Dendritic cell treated with granulocyte-macrophage colony-stimulating factor and Interleukin-4, amounts not matched to agents 40 ng/mL and 50 ng/mL, for 4 days (primary cell): Measurements from ENCODE around the gene ZFHX2.
A peak's percentile ranks its signal among the peaks of the same experiment; 100 is the strongest.

ENCODE experiments used
- H3K27ac Mint-ChIP-seq: one replicate; pipeline ENCODE4 v1.8.0; 2022; ENCODE audit warnings: mild to moderate bottlenecking, mixed read lengths
- H3K27me3 Mint-ChIP-seq: one replicate; pipeline ENCODE4 v1.8.0; 2022; ENCODE audit warnings: mild to moderate bottlenecking, mixed read lengths
- H3K36me3 Mint-ChIP-seq: one replicate; pipeline ENCODE4 v1.8.0; 2022; ENCODE audit warnings: low read depth, mixed read lengths
- H3K4me1 Mint-ChIP-seq: one replicate; pipeline ENCODE4 v1.8.0; 2022; ENCODE audit warnings: low read depth, mixed read lengths
- H3K4me3 Mint-ChIP-seq: one replicate; pipeline ENCODE4 v1.8.0; 2022; ENCODE audit warnings: mild to moderate bottlenecking, moderate library complexity, mixed read lengths
- H3K9me3 Mint-ChIP-seq: one replicate; pipeline ENCODE4 v1.8.0; 2022; ENCODE audit warnings: mixed read lengths
- intact Hi-C: fragments of 100-400 bp; cut with micrococcal nuclease; formaldehyde crosslinking; loops from one replicate; pipeline ENCODE4 v1.15.0; 2022

ZFHX2 gene

GRCh38 chr14:23568021-23568599, 16.5 kb upstream of the ZFHX2 start:
- Mint-ChIP-seq H3K9me3 (no peaks in the 10 kb centered on the region), H3K27ac (peak overlapping the region; percentile 92), H3K27me3 (no peaks in the 10 kb centered on the region), H3K4me1 (peaks cover 90% of the 10 kb centered on the region), H3K4me3 (peak overlapping the region; percentile 33), H3K36me3 (peaks cover 42% of the 10 kb centered on the region)
- intact Hi-C loops: loop anchor here (5.0 kb wide), 1 partner anchor 246 kb away; the partner anchor contains the start of gene PABPN1

GRCh38 chr14:23567186-23568020, 15.8 kb upstream of the ZFHX2 start, which contains the start of gene AP1G2:
AP1G2 (minus strand) TSS chr14:23567791; CDS start chr14:23567314, 477 bp downstream.
- intact Hi-C loops: loop anchor here (5.0 kb wide), 1 partner anchor 245 kb away; the partner anchor contains the start of gene PABPN1
- Mint-ChIP-seq H3K4me1 (peaks cover 89% of the 10 kb centered on the region), H3K27me3 (no peaks in the 10 kb centered on the region), H3K27ac (peak within 1 kb of the TSS; percentile 92), H3K9me3 (no peaks in the 10 kb centered on the region), H3K36me3 (peaks cover 49% of the 10 kb centered on the region), H3K4me3 (peak within 1 kb of the TSS; percentile 97)

GRCh38 chr14:23566778-23567185, 15.2 kb upstream of the ZFHX2 start:
- peak overlapping the region; percentile 97 for H3K4me3 Mint-ChIP-seq
- peaks cover 89% of the 10 kb centered on the region for H3K4me1 Mint-ChIP-seq
- H3K27me3 Mint-ChIP-seq: no peaks in the 10 kb centered on the region
- intact Hi-C loops: loop anchor here (5.0 kb wide), 1 partner anchor 244 kb away; the partner anchor contains the start of gene PABPN1
- peaks cover 56% of the 10 kb centered on the region for H3K36me3 Mint-ChIP-seq
- no peaks in the 10 kb centered on the region for H3K9me3 Mint-ChIP-seq
- H3K27ac Mint-ChIP-seq: peak overlapping the region; percentile 92

GRCh38 chr14:23566112-23566777, 14.7 kb upstream of the ZFHX2 start:
- H3K4me3 Mint-ChIP-seq: peak overlapping the region; percentile 97
- intact Hi-C loops: loop anchor here (5.0 kb wide), 1 partner anchor 244 kb away; the partner anchor contains the start of gene PABPN1
- no peaks in the 10 kb centered on the region for H3K27me3 Mint-ChIP-seq
- peaks cover 61% of the 10 kb centered on the region for H3K36me3 Mint-ChIP-seq
- H3K9me3 Mint-ChIP-seq: no peaks in the 10 kb centered on the region
- peaks cover 89% of the 10 kb centered on the region for H3K4me1 Mint-ChIP-seq
- H3K27ac Mint-ChIP-seq: peak overlapping the region; percentile 92

- Mint-ChIP-seq H3K27ac (no peak overlapping the region), H3K4me3 (no peak overlapping the region), H3K27me3 (no peaks in the 10 kb centered on the region), H3K9me3 (no peaks in the 10 kb centered on the region), H3K36me3 (peaks cover 67% of the 10 kb centered on the region), H3K4me1 (peaks cover 87% of the 10 kb centered on the region)
- intact Hi-C loops: loop anchor here (5.0 kb wide), 1 partner anchor 243 kb away; the partner anchor contains the start of gene PABPN1
Measured at GRCh38 chr14:23565626-23566025, 14.1 kb upstream of the ZFHX2 start.

GRCh38 chr14:23564876-23565275, 13.3 kb upstream of the ZFHX2 start:
- H3K36me3 Mint-ChIP-seq: peaks cover 75% of the 10 kb centered on the region
- no peaks in the 10 kb centered on the region for H3K27me3 Mint-ChIP-seq
- peaks cover 90% of the 10 kb centered on the region for H3K4me1 Mint-ChIP-seq
- H3K4me3 Mint-ChIP-seq: no peak overlapping the region
- no peak overlapping the region for H3K27ac Mint-ChIP-seq
- H3K9me3 Mint-ChIP-seq: no peaks in the 10 kb centered on the region
- intact Hi-C loops: loop anchor here (5.0 kb wide), 1 partner anchor 243 kb away; the partner anchor contains the start of gene PABPN1

GRCh38 chr14:23564181-23564812, 12.7 kb upstream of the ZFHX2 start:
- Mint-ChIP-seq H3K9me3 (no peaks in the 10 kb centered on the region), H3K27me3 (no peaks in the 10 kb centered on the region), H3K4me3 (no peak overlapping the region), H3K27ac (no peak overlapping the region), H3K4me1 (peaks cover 85% of the 10 kb centered on the region), H3K36me3 (peaks cover 80% of the 10 kb centered on the region)
- intact Hi-C loops: no loop called here

- Mint-ChIP-seq H3K27me3 (no peaks in the 10 kb centered on the region), H3K27ac (no peak overlapping the region), H3K4me1 (peaks cover 83% of the 10 kb centered on the region), H3K4me3 (no peak overlapping the region), H3K9me3 (no peaks in the 10 kb centered on the region), H3K36me3 (peaks cover 87% of the 10 kb centered on the region)
- intact Hi-C loops: no loop called here
Measured at GRCh38 chr14:23563473-23564180, 12.1 kb upstream of the ZFHX2 start.

- Mint-ChIP-seq H3K36me3 (peaks cover 93% of the 10 kb centered on the region), H3K4me3 (no peak overlapping the region), H3K27ac (no peak overlapping the region), H3K9me3 (no peaks in the 10 kb centered on the region), H3K27me3 (no peaks in the 10 kb centered on the region), H3K4me1 (peaks cover 83% of the 10 kb centered on the region)
- intact Hi-C loops: loop anchor here (1.0 kb wide), 2 partner anchors 24 to 84 kb away; no protein-coding TSS in a partner anchor
Measured at GRCh38 chr14:23562822-23563472, 11.4 kb upstream of the ZFHX2 start.

- no peaks in the 10 kb centered on the region for H3K27me3 Mint-ChIP-seq
- peaks cover 93% of the 10 kb centered on the region for H3K36me3 Mint-ChIP-seq
- peaks cover 83% of the 10 kb centered on the region for H3K4me1 Mint-ChIP-seq
- no peaks in the 10 kb centered on the region for H3K9me3 Mint-ChIP-seq
- no peak overlapping the region for H3K27ac Mint-ChIP-seq
- intact Hi-C loops: loop anchor here (1.0 kb wide), 2 partner anchors 23 to 83 kb away; no protein-coding TSS in a partner anchor
- no peak overlapping the region for H3K4me3 Mint-ChIP-seq
Measured at GRCh38 chr14:23561873-23562821, 10.6 kb upstream of the ZFHX2 start.

GRCh38 chr14:23561259-23561658, 9.7 kb upstream of the ZFHX2 start:
- Mint-ChIP-seq H3K4me3 (no peak overlapping the region), H3K4me1 (peaks cover 84% of the 10 kb centered on the region), H3K27ac (no peak overlapping the region), H3K9me3 (no peaks in the 10 kb centered on the region), H3K27me3 (no peaks in the 10 kb centered on the region), H3K36me3 (peaks cover 96% of the 10 kb centered on the region)
- intact Hi-C loops: no loop called here
